ENCODE results near the gene LDLRAP1.

GRCh38 chr1:25590096-25590824 is 46.9 kb downstream of the LDLRAP1 start:
- TF ChIP-seq CTCF (IDR thresholded peaks at IDR 0.05): no peak
- no peak for TF ChIP-seq POLR2A (IDR thresholded peaks at IDR 0.05)
- TF ChIP-seq POLR2AphosphoS5 (IDR thresholded peaks at IDR 0.05; ENCODE audit: insufficient read depth in 1 of 2, low read depth in 1 of 2): no peak

All from vagina (tissue), 2 donors.